ENCODE data around the gene BOLA3. TPM values are rescaled to one million over a fixed set of nuclear protein-coding genes. Genes with fewer than 3 reads are reported as not detected.
"Not testable (repeated sequence)": the region's sequence is repeated elsewhere in the genome, so short reads cannot be mapped to it uniquely, and the experiment has no call there.

Gene BOLA3
- total and polyA plus RNA-seq, 2 donors, result 20.2 to 38.1 TPM

GRCh38 chr2:74137651-74138599 is 9.8 kb downstream of the BOLA3 start:
- H3K4me3 ChIP-seq (ENCODE audit: low read depth, low read length), result no peak overlapping the region
- H3K36me3 ChIP-seq (ENCODE audit: insufficient read depth), result no peaks in the 10 kb centered on the region
- 95% methylated on average over 11 of the region's 11 CpGs for WGBS
- no peak overlapping the region for H3K27ac ChIP-seq (ENCODE audit: low read depth)
- H3K4me1 ChIP-seq (ENCODE audit: insufficient read depth), result no peaks in the 10 kb centered on the region
- no peak for DNase-seq (ENCODE audit: extremely low spot score)

- WGBS, result 90% methylated on average over 5 of the region's 5 CpGs
Measured at GRCh38 chr2:74131901-74132300, 15.8 kb downstream of the BOLA3 start.

GRCh38 chr2:74130211-74130995 is 17.3 kb downstream of the BOLA3 start:
- Histone ChIP-seq H3K27ac (ENCODE audit: low read depth) (no peak overlapping the region), H3K4me1 (ENCODE audit: insufficient read depth) (no peaks in the 10 kb centered on the region), H3K36me3 (ENCODE audit: insufficient read depth) (no peaks in the 10 kb centered on the region), H3K4me3 (ENCODE audit: low read depth, low read length) (no peak overlapping the region)
- 49% methylated on average over 41 of the region's 41 CpGs for WGBS
- no peak for DNase-seq (ENCODE audit: extremely low spot score)

More at GRCh38 chr2:74131901-74132300, 15.8 kb downstream of the BOLA3 start:
- no peak overlapping the region for H3K4me3 ChIP-seq (ENCODE audit: low read depth, low read length)
- no peak overlapping the region for H3K27ac ChIP-seq (ENCODE audit: low read depth)
- H3K36me3 ChIP-seq (ENCODE audit: insufficient read depth), result no peaks in the 10 kb centered on the region
- DNase-seq (ENCODE audit: extremely low spot score), result no peak
- no peaks in the 10 kb centered on the region for H3K4me1 ChIP-seq (ENCODE audit: insufficient read depth)

- WGBS, result 77% methylated on average over 3 of the region's 3 CpGs
- H3K36me3 ChIP-seq (ENCODE audit: insufficient read depth), result no peaks in the 10 kb centered on the region
- H3K4me3 ChIP-seq (ENCODE audit: low read depth, low read length), result no peak overlapping the region
- H3K4me1 ChIP-seq (ENCODE audit: insufficient read depth), result no peaks in the 10 kb centered on the region
- no peak overlapping the region for H3K27ac ChIP-seq (ENCODE audit: low read depth)
- no peak for DNase-seq (ENCODE audit: extremely low spot score)
Measured at GRCh38 chr2:74128206-74128605, 19.5 kb downstream of the BOLA3 start.

GRCh38 chr2:74123955-74124354 is 23.8 kb downstream of the BOLA3 start:
- not testable (repeated sequence) for H3K36me3 ChIP-seq (ENCODE audit: insufficient read depth); H3K27ac ChIP-seq (ENCODE audit: low read depth); H3K4me1 ChIP-seq (ENCODE audit: insufficient read depth); DNase-seq (ENCODE audit: extremely low spot score); H3K4me3 ChIP-seq (ENCODE audit: low read depth, low read length)
- 95% methylated on average over 29 of the region's 29 CpGs for WGBS

- H3K4me1 ChIP-seq (ENCODE audit: insufficient read depth); H3K27ac ChIP-seq (ENCODE audit: low read depth); DNase-seq (ENCODE audit: extremely low spot score); H3K4me3 ChIP-seq (ENCODE audit: low read depth, low read length); H3K36me3 ChIP-seq (ENCODE audit: insufficient read depth): not testable (repeated sequence)
- WGBS, result 96% methylated on average over 1 of the region's 1 CpG
Measured at GRCh38 chr2:74121846-74122245, 25.9 kb downstream of the BOLA3 start.

- Histone ChIP-seq H3K36me3 (ENCODE audit: insufficient read depth) (no peaks in the 10 kb centered on the region), H3K4me3 (ENCODE audit: low read depth, low read length) (peak overlapping the region; percentile 47), H3K4me1 (ENCODE audit: insufficient read depth) (no peaks in the 10 kb centered on the region), H3K27ac (ENCODE audit: low read depth) (no peak overlapping the region)
- 7% methylated on average over 59 of the region's 59 CpGs for WGBS
- peak; percentile 10 for DNase-seq (ENCODE audit: extremely low spot score)
Measured at GRCh38 chr2:74119912-74120825, 27.5 kb downstream of the BOLA3 start.

GRCh38 chr2:74119339-74119738 is 28.4 kb downstream of the BOLA3 start:
- Histone ChIP-seq H3K36me3 (ENCODE audit: insufficient read depth) (no peaks in the 10 kb centered on the region), H3K4me1 (ENCODE audit: insufficient read depth) (no peaks in the 10 kb centered on the region), H3K4me3 (ENCODE audit: low read depth, low read length) (no peak overlapping the region), H3K27ac (ENCODE audit: low read depth) (no peak overlapping the region)
- no peak for DNase-seq (ENCODE audit: extremely low spot score)

- Histone ChIP-seq H3K27ac (ENCODE audit: low read depth) (no peak overlapping the region), H3K4me3 (ENCODE audit: low read depth, low read length) (no peak overlapping the region), H3K4me1 (ENCODE audit: insufficient read depth) (no peaks in the 10 kb centered on the region), H3K36me3 (ENCODE audit: insufficient read depth) (no peaks in the 10 kb centered on the region)
- DNase-seq (ENCODE audit: extremely low spot score), result no peak
Measured at GRCh38 chr2:74111380-74111779, 36.3 kb downstream of the BOLA3 start.

- no peak overlapping the region for H3K4me3 ChIP-seq (ENCODE audit: low read depth, low read length)
- H3K4me1 ChIP-seq (ENCODE audit: insufficient read depth), result no peaks in the 10 kb centered on the region
- H3K27ac ChIP-seq (ENCODE audit: low read depth), result no peak overlapping the region
- 82% methylated on average over 3 of the region's 3 CpGs for WGBS
- DNase-seq (ENCODE audit: extremely low spot score), result no peak
- no peaks in the 10 kb centered on the region for H3K36me3 ChIP-seq (ENCODE audit: insufficient read depth)
Measured at GRCh38 chr2:74110537-74110936, 37.2 kb downstream of the BOLA3 start.

- WGBS, result 65% methylated on average over 8 of the region's 8 CpGs
- no peak overlapping the region for H3K27ac ChIP-seq (ENCODE audit: low read depth)
- H3K4me1 ChIP-seq (ENCODE audit: insufficient read depth), result no peaks in the 10 kb centered on the region
- DNase-seq (ENCODE audit: extremely low spot score), result no peak
- H3K36me3 ChIP-seq (ENCODE audit: insufficient read depth), result no peaks in the 10 kb centered on the region
- no peak overlapping the region for H3K4me3 ChIP-seq (ENCODE audit: low read depth, low read length)
Measured at GRCh38 chr2:74109551-74109950, 38.2 kb downstream of the BOLA3 start.

- H3K4me3 ChIP-seq (ENCODE audit: low read depth, low read length), result no peak overlapping the region
- no peak for DNase-seq (ENCODE audit: extremely low spot score)
- H3K27ac ChIP-seq (ENCODE audit: low read depth), result no peak overlapping the region
- no peaks in the 10 kb centered on the region for H3K4me1 ChIP-seq (ENCODE audit: insufficient read depth)
- no peaks in the 10 kb centered on the region for H3K36me3 ChIP-seq (ENCODE audit: insufficient read depth)
- 58% methylated on average over 12 of the region's 12 CpGs for WGBS
Measured at GRCh38 chr2:74107071-74107470, 40.6 kb downstream of the BOLA3 start.

GRCh38 chr2:74105413-74105812 is 42.3 kb downstream of the BOLA3 start:
- DNase-seq (ENCODE audit: extremely low spot score), result no peak
- Histone ChIP-seq H3K4me3 (ENCODE audit: low read depth, low read length) (no peak overlapping the region), H3K4me1 (ENCODE audit: insufficient read depth) (no peaks in the 10 kb centered on the region), H3K27ac (ENCODE audit: low read depth) (no peak overlapping the region), H3K36me3 (ENCODE audit: insufficient read depth) (peaks cover 6% of the 10 kb centered on the region)
- WGBS, result 94% methylated on average over 8 of the region's 8 CpGs
